HL-60 (cell line): Measurements from ENCODE around the gene USP8.

ENCODE experiments used
- DNase-seq, 2 experiments: peaks; one replicate each; pipeline ENCODE4 v3.0.0-alpha.2; 2010 to 2020; ENCODE audit warnings: low read depth in 1 of 2, low spot score in 1 of 2
- H3K27ac ChIP-seq: fragments of 250-450 bp; sonication (Bioruptor Pico); replicated peaks from 2 replicates; pipeline ENCODE4 v1.5.1; 2020; ENCODE audit warnings: mild to moderate bottlenecking, moderate library complexity
- H3K27me3 ChIP-seq: fragments of 250-450 bp; sonication (Bioruptor Pico); 2 replicates; pipeline ENCODE4 v1.5.1; 2021; ENCODE audit warnings: mild to moderate bottlenecking, moderate library complexity; ENCODE audit not compliant: insufficient read depth, poor library complexity, severe bottlenecking
- H3K4me3 ChIP-seq: replicated peaks from 2 replicates; pipeline ENCODE4 v1.5.1; 2011; ENCODE audit warnings: mild to moderate bottlenecking, control low read depth, low read length; ENCODE audit not compliant: insufficient read depth
- CTCF ChIP-seq: IDR thresholded peaks from one replicate; pipeline ENCODE4 v1.5.1; 2011; ENCODE audit warnings: low read length, control low read depth, inconsistent platforms; ENCODE audit not compliant: insufficient read depth
- GABPA ChIP-seq: IDR thresholded peaks from 2 replicates; pipeline ENCODE4 v1.6.1; 2012; ENCODE audit warnings: low read depth
- POLR2AphosphoS5 ChIP-seq: IDR thresholded peaks from 2 replicates; pipeline ENCODE4 v1.6.1; 2012; ENCODE audit warnings: low read depth
- REST ChIP-seq: IDR thresholded peaks from 2 replicates; pipeline ENCODE4 v1.6.1; 2012; ENCODE audit warnings: low read depth; ENCODE audit not compliant: insufficient replicate concordance
- SPI1 ChIP-seq: IDR thresholded peaks from 2 replicates; pipeline ENCODE4 v1.6.1; 2012; ENCODE audit warnings: low read depth, mild to moderate bottlenecking, borderline replicate concordance

USP8 gene

GRCh38 chr15:50563756-50564155 is 139.6 kb downstream of the USP8 start:
- no peak for DNase-seq
- Histone ChIP-seq H3K27ac (no peak overlapping the region), H3K27me3 (no peaks in the 10 kb centered on the region), H3K4me3 (no peak overlapping the region)
- no peak for TF ChIP-seq REST
- TF ChIP-seq GABPA: no peak
- TF ChIP-seq SPI1: no peak
- TF ChIP-seq CTCF: no peak
- TF ChIP-seq POLR2AphosphoS5: no peak
